ENCODE data around the gene APLP1.
A peak's percentile ranks its signal among the peaks of the same experiment; 100 is the strongest.
"Not testable (repeated sequence)": the region's sequence is repeated elsewhere in the genome, so short reads cannot be mapped to it uniquely, and the experiment has no call there.

The APLP1 gene

DNA sequence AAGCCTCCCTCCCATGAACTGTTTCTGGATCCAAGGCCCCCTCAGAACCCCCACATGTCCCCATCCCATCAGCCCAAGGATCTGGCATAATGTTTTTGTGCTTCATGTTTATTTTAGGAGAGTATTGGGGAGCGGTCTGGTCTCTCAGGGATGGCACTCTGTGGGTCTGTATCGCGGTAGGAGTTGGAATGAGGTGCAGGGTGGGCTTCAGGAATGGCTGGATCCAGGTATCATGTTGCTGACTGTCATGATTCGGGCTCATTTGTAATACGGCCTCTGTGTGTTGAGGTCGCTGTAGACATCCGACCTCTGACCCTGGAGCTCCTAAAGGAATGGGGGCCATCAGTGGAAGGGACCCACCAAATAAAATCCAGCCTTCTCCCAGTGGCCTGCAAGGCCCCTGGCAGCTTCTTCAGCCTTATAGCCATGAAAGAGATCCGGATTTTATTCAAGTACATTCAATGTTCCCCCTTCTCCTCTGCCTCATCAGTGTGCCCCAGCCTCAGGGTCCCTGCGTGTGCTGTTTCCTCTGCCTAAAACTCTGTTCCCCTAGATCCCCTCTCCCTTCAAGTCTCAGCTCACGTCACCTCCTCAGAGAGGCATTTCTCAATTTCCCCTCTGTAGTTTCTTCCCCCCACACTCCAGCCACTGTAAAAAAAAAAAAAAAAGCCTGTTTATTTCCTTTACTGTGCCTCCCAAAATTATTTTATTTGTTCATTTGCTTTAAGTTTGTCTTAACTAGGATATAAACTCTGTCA, 36.1 kb downstream of the APLP1 start:
- DNase-seq (ENCODE audit: low read depth) = no peak

DNA sequence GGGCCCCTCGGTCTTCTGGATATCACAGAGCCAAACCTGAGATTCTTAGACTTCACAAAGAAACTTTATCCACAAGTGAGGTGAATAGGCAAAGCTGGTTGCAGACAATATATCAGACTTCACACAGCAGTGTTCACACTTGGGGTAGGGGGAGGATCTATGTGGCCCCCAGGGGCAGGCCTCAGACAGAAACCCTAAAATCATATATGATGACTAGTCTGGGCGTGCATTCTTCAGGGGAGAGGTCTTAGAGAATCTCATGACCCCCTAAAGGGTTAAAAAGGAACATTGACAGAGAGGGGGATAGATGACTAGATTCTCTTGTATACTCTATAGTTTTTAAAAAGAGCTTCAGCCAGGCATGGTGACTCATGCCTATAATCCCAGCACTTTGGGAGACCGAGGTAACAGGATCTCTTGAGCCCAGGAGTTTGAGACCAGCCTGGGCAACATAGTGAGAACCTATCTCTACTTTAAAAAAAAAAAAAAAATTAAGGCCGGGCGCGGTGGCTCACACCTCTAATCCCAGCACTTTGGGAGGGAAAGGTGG, 36.9 kb downstream of the APLP1 start:
- no peak for DNase-seq (ENCODE audit: low read depth)

DNA sequence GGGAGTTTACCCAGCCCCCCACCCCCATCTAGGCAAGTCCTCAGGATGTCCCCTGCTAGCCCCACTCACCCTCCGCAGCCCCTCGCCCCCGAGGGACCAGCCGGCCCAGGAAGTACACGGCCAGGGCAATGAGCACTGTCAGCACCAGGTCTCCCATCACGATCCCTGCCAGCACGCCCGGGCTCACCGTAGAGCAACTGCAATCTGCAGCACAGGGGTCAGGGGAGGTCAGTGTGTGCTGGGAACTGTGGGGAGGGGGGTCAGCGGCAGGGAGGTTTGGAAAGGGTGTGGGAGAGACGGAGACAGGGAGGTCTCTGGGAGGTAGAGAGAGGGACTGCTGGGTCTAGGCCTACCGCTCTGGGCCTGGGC, 39.0 kb downstream of the APLP1 start:
- DNase-seq (ENCODE audit: low read depth) = no peak

DNA sequence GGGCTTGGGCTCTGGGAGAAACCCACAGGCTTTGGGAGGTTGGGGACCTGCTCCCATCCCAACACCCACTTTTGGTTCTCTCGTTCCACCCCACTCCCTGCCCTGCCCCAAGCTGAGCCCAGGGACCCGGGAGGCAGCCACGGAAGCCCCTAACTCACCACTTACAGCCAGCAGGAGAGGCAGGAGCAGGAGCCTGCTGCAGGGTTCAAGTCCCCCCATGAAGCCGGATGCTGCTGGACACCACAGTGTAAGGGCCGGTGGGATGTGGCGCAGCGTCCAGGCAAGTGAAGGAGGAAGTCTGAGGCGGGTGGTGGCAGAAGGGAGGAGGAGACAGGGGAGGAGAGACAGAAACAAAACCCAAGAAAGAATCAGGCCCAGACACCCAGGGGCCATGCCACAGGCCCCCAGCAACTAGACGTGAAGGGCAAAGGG, 39.7 kb downstream of the APLP1 start, which contains the start of gene TYROBP:
Gene TYROBP (minus strand): TSS at position 286 of the 432 bp plus-strand sequence. CDS start 67 bp downstream, at position 219.
- DNase-seq (ENCODE audit: low read depth) = no peak

GRCh38 chr19:35908973-35909683, 40.8 kb downstream of the APLP1 start:
- no peak for DNase-seq (ENCODE audit: low read depth)

DNA sequence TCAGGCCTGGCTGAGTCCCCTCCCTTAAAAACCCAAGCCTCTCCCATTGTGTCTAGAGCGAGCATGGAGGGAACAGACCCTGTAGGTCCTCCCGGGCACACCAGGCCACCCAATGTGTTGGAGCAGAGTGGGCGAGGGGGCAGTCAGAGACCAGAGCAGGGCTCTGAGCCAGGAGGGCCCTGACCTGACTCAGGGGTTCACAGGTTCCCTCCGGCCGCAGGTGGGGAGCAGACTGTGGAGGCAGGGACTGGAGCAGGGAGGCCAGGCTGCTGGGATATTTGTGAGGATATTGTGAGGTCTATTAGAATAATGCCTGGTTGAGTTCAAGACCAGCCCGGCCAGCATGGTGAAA, 41.3 kb downstream of the APLP1 start:
- no peak for DNase-seq (ENCODE audit: low read depth)

DNA sequence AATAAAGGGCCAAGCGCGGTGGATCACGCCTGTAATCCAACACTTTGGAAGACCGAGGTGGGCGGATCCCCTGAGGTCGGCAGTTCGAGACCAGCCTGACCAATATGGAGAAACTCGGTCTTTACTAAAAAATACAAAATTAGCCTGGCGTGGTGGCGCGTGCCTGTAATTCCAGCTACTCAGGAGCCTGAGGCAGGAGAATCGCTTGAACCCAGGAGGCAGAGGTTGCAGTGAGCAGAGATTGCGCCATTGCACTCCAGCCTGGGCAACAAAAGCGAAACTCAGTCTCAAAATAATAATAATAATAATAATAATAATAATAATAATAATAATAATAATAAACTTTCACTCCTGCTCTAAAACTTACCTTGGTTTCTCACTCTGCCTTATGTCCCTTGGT, 42.0 kb downstream of the APLP1 start:
- DNase-seq (ENCODE audit: low read depth) = not testable (repeated sequence)

- no peak for DNase-seq (ENCODE audit: low read depth)
Observed at GRCh38 chr19:35911173-35911572, 42.8 kb downstream of the APLP1 start.

- peak; percentile 18 for DNase-seq (ENCODE audit: low read depth)
Observed at GRCh38 chr19:35911790-35912189, 43.4 kb downstream of the APLP1 start.

DNA sequence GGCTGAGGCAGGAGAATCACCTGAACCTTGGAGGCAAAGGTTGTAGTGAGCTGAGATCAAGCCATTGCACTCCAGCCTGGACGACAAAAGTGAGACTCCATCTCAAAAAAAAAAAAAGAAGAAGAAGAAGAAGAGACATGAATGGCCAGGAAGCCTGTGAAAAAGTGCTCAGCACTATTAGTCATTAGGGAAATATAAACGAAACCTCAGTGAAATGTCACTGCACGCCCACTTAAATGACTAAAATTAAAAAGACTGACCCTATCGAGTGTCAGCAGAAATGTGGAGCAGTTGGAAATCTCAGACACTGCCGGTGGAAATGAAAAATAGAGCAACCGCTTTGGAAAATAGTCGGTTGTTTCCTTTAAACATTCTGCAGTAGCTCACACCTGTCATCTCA, 45.2 kb downstream of the APLP1 start:
- DNase-seq (ENCODE audit: low read depth) = no peak

DNA sequence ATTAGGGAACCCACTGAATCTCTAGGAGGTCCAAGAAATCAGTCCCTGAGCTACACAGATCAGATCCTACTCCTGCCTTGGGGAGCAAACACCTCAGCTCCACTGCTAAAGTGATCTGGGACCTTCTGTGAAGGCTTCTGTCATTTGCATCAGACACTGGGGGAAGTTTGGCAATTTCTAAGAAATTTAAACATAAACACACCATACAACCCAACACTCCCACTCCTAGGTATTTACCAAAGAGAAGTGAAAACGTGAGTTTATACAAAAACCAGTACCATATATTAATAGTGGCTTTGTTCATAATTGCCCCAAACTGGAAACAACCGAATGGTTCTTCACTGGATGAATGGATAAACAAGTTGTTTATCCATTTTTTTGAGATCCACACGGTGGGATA, 47.1 kb downstream of the APLP1 start:
- no peak for DNase-seq (ENCODE audit: low read depth)

- DNase-seq (ENCODE audit: low read depth) = no peak
Observed at GRCh38 chr19:35919306-35919705, 50.9 kb downstream of the APLP1 start.

DNA sequence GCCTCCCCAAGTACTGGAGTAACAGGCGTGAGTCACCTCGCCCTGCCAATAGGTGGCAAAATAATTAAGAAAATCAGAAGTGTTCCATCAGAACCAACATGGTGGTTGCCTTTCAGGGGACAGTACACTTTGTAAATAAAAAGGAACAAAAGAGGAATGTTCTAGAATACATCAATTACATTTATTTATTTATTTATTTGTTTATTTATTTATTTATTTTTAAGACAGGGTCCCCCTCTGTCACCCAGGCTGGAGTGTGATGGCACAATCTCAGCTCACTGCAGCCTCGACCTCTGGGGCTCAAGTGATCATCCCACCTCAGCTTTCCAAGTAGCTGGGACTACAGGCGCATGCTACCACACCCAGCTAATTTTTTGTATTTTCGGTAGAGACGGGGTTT, 52.6 kb downstream of the APLP1 start:
- no peak for DNase-seq (ENCODE audit: low read depth)

DNA sequence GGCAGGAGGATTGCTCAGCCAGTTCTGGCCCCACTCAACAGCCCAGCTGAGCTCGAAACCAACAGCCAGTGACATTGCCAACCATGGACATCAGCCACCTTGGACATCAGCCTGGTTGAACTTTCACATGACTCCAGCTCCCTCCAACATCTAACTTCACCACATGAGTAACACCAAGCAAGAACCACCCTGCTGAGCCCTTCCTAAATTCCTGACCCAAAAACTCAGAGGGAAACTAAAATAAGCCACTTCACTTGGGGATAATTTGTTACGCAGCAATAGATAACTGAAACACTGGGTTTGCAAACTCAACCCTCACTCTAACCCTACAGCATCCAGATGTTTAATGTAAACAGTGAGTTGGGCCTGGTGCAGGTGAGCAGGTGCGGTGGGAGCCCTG, 57.1 kb downstream of the APLP1 start:
- DNase-seq (ENCODE audit: low read depth) = no peak

GRCh38 chr19:35928507-35928906, 60.1 kb downstream of the APLP1 start:
- no peak for DNase-seq (ENCODE audit: low read depth)
